ENCODE data around the gene CES3. TPM values are rescaled to one million over a fixed set of nuclear protein-coding genes. Genes with fewer than 3 reads are reported as not detected.

The CES3 gene
- polyA plus RNA-seq, 2 of the 4 experiments (the other 2 are of a cell fraction) = 2.1 to 3.8 TPM

- no peaks in the 10 kb centered on the region for H3K4me1 ChIP-seq
- H3K27ac ChIP-seq = peak overlapping the region; percentile 70 to 89; a peak in 2 of 6 replicates
- POLR2A ChIA-PET = no interaction called here
- FAIRE-seq = no peak
- WGBS (ENCODE audit: missing lambda C conversion rate) = 83% methylated on average over 6 of the region's 6 CpGs
- H3K4me2 ChIP-seq = peak overlapping the region; percentile 86
- no peak for TF ChIP-seq MAFK (IDR thresholded peaks at IDR 0.05; ENCODE audit: partially characterized antibody)
- no peaks in the 10 kb centered on the region for H3K9me3 ChIP-seq
- ATAC-seq = no peak
- H3K4me3 ChIP-seq = peak overlapping the region; percentile 50; the same call in 2 of the 3 replicates
- no peak for DNase-seq (ENCODE audit: low read depth in 1 of 2, low spot score in 1 of 2)
- CTCF ChIA-PET = interaction anchor here (1.2 to 4.3 kb wide), 9 partner anchors 31 to 155 kb away, joined by 3 to 27 read pairs (median 8); partner anchors contain the start of genes CES3 and NOL3
Observed at GRCh38 chr16:67014634-67015312, 53.7 kb downstream of the CES3 start.

GRCh38 chr16:67015313-67015731 is 54.3 kb downstream of the CES3 start:
- Histone ChIP-seq H3K4me2 (no peak overlapping the region), H3K4me1 (no peaks in the 10 kb centered on the region), H3K9me3 (no peaks in the 10 kb centered on the region), H3K27ac (no peak overlapping the region; a peak in 1 of 6 replicates), H3K4me3 (no peak overlapping the region)
- POLR2A ChIA-PET = no interaction called here
- 86% methylated on average over 9 of the region's 9 CpGs for WGBS (ENCODE audit: missing lambda C conversion rate)
- ATAC-seq (no peak), FAIRE-seq (no peak), DNase-seq (ENCODE audit: low read depth in 1 of 2, low spot score in 1 of 2) (peak in 1 of 2 experiments; percentile 45)
- TF ChIP-seq HOXB5 (CRISPR knock-in tag; IDR thresholded peaks at IDR 0.05) (no peak), RAD21 (conservative IDR thresholded peaks at IDR 0.05 in 1 of 2, IDR thresholded peaks at IDR 0.05 in 1 of 2) (peak; percentile 38 to 54; a peak in 3 of 5 replicates), CTCF (IDR thresholded peaks at IDR 0.05) (peak; percentile 19; the same call in 1 of the 3 replicates)
- CTCF ChIA-PET = interaction anchor here (0.7 to 9.1 kb wide), 7 partner anchors 12 to 140 kb away, joined by 3 to 94 read pairs (median 27); no protein-coding TSS in a partner anchor

- H3K4me1 ChIP-seq = no peaks in the 10 kb centered on the region
- ATAC-seq = no peak
- no peak for DNase-seq (ENCODE audit: low read depth in 1 of 2, low spot score in 1 of 2)
- no peak overlapping the region; a peak in 1 of 6 replicates for H3K27ac ChIP-seq
- H3K4me3 ChIP-seq = no peak overlapping the region
- no peaks in the 10 kb centered on the region for H3K9me3 ChIP-seq
- no peak for FAIRE-seq
- H3K4me2 ChIP-seq = no peak overlapping the region
- TF ChIP-seq JUN (IDR thresholded peaks at IDR 0.05) (no peak), REST (IDR thresholded peaks at IDR 0.05) (no peak), PBX3 (IDR thresholded peaks at IDR 0.05) (no peak), MAFK (IDR thresholded peaks at IDR 0.05; ENCODE audit: partially characterized antibody) (no peak), POLR2AphosphoS2 (conservative IDR thresholded peaks at IDR 0.05; ENCODE audit: low read length) (no peak), CBX2 (IDR thresholded peaks at IDR 0.05; ENCODE audit: borderline replicate concordance, low read depth) (no peak), HOXA7 (CRISPR knock-in tag; IDR thresholded peaks at IDR 0.05) (no peak), ZSCAN20 (CRISPR knock-in tag; IDR thresholded peaks at IDR 0.05) (no peak)
- ChIA-PET CTCF (interaction anchor here (0.6 to 9.1 kb wide), 13 partner anchors 8 to 475 kb away, joined by 3 to 94 read pairs (median 4); partner anchors contain the start of gene MATCAP1), POLR2A (no interaction called here)
Observed at GRCh38 chr16:67016143-67016542, 55.1 kb downstream of the CES3 start.
